H1 (cell line): ENCODE measurements around the gene POLE3. TPM values are rescaled to one million over a fixed set of nuclear protein-coding genes. Genes with fewer than 3 reads are reported as not detected.

ENCODE experiments used
- ATF2 ChIP-seq: IDR thresholded peaks from 2 replicates; pipeline ENCODE4 v1.6.1; 2012; ENCODE audit warnings: low read length, inconsistent platforms
- BRCA1 ChIP-seq: IDR thresholded peaks from 2 replicates; pipeline ENCODE4 v1.6.1; 2012; ENCODE audit warnings: low read depth, low read length, improper control_type of control experiment
- CREB1 ChIP-seq: IDR thresholded peaks from 2 replicates; pipeline ENCODE4 v1.6.1; 2012; ENCODE audit warnings: inconsistent platforms
- EGR1 ChIP-seq: IDR thresholded peaks from 2 replicates; pipeline ENCODE4 v1.6.1; 2011; ENCODE audit warnings: low read depth, low read length, borderline replicate concordance
- KDM5A ChIP-seq: fragments of 200-600 bp; IDR thresholded peaks from 2 replicates; pipeline ENCODE4 v1.7.1; 2012; ENCODE audit warnings: mild to moderate bottlenecking, low read length, inconsistent platforms, mixed read lengths
- MAX ChIP-seq: IDR thresholded peaks from 2 replicates; pipeline ENCODE4 v1.6.1; 2012; ENCODE audit warnings: inconsistent platforms
- RAD21 ChIP-seq, 2 experiments: IDR thresholded peaks in 1 of 2; conservative IDR thresholded peaks in 1 of 2; 2 replicates each; pipeline ENCODE4 v1.6.1; 2011; ENCODE audit warnings: low read depth in 2 of 2, low read length in 2 of 2, improper control_type of control experiment in 1 of 2, inconsistent platforms in 1 of 2, mild to moderate bottlenecking in 1 of 2, moderate library complexity in 1 of 2
- RBBP5 ChIP-seq: IDR thresholded peaks from 2 replicates; pipeline ENCODE4 v1.7.1; 2012; ENCODE audit warnings: low read depth, mild to moderate bottlenecking, inconsistent platforms, low read length, moderate library complexity, borderline replicate concordance
- TBP ChIP-seq: IDR thresholded peaks from 2 replicates; pipeline ENCODE4 v1.6.1; 2011; ENCODE audit warnings: low read depth, low read length, improper control_type of control experiment
- polyA plus RNA-seq, 7 experiments: library from polyadenylated mRNA; depleted of rRNA in 3 of 7; stranded (reverse) in 5 of 7; unstranded in 2 of 7; fragments of >200 nt in 5 of 7; fragments of 200-250 nt in 2 of 7; gene quantifications; 1 replicate in 5 of 7; 2 replicates in 1 of 7; 4 replicates in 1 of 7; pipeline versions ENCODE4 v1.2.1 to v1.2.3, GENCODE V29; 2011 to 2013; ENCODE audit warnings: missing spikeins in 2 of 7, mixed read lengths in 2 of 7
- total RNA-seq: library from RNA; stranded (reverse); fragmentation: NEBNext Ultra II Directional; extraction: Animal tissue kit (Norgen Biotek cat#: 25700); gene quantifications from 2 replicates; pipeline ENCODE4 v1.2.1, GENCODE V29; 2021

Gene POLE3
- total and polyA plus RNA-seq, 2 of the 8 experiments (the other 6 are each of a cell fraction or from before 2014, with no cell fraction given): 52.7 to 77.3 TPM

GRCh38 chr9:113410207-113410864 lies at the start of gene POLE3, which contains the start of gene C9orf43 (continued):
- TF ChIP-seq KDM5A (peak; percentile 38; the same call in 1 of the 2 replicates), EGR1 (peak; percentile 74; the same call in 1 of the 2 replicates), CREB1 (peak; percentile 82), TBP (peak; percentile 78), MAX (peak; percentile 88), ATF2 (no peak; the same call in 1 of the 2 replicates), BRCA1 (peak; percentile 29; the same call in 1 of the 2 replicates), RAD21 (IDR thresholded peaks at IDR 0.05 in 1 of 2, conservative IDR thresholded peaks at IDR 0.05 in 1 of 2; ENCODE audit: low read depth in 2 of 2, low read length in 2 of 2) (peak in 1 of 2 experiments; percentile 9; a peak in 1 of 4 replicates), RBBP5 (peak; percentile 90; the same call in 1 of the 2 replicates)
